ENCODE results near the gene WDR7. TPM values are rescaled to one million over a fixed set of nuclear protein-coding genes. Genes with fewer than 3 reads are reported as not detected.

Gene WDR7
- total and polyA plus RNA-seq, 9 of the 15 experiments (the other 6 are each of a cell fraction or from before 2014, with no cell fraction given), result 1.4 to 9.4 (median 5.3) TPM

GRCh38 chr18:57002627-57003026 lies 351.5 kb downstream of the WDR7 start:
- Histone ChIP-seq H2AFZ (ENCODE audit: low read depth, low read length) (no peak overlapping the region), H3K36me3 (ENCODE audit: control insufficient read depth, insufficient read depth, low read length) (no peaks in the 10 kb centered on the region), H3K9ac (ENCODE audit: insufficient read depth in 1 of 2, low read depth in 2 of 2, low read length in 2 of 2) (no peak overlapping the region), H4K20me1 (replicated peaks; ENCODE audit: control insufficient read depth, insufficient read depth, low read length) (no peaks in the 10 kb centered on the region), H3K4me3 (no peak overlapping the region), H3K9me1 (ENCODE audit: control insufficient read depth, insufficient read depth, low read length) (no peaks in the 10 kb centered on the region), H3K27ac (ENCODE audit: extremely low read depth, low read depth, low read length) (no peak overlapping the region), H3K4me2 (ENCODE audit: insufficient read depth, low read length) (no peak overlapping the region), H3K27me3 (ENCODE audit: control insufficient read depth in 2 of 2, insufficient read depth in 2 of 2, low read length in 2 of 2) (no peaks in the 10 kb centered on the region), H3K4me1 (replicated peaks in 1 of 2; ENCODE audit: control insufficient read depth in 2 of 2, insufficient read depth in 2 of 2, low read length in 2 of 2) (no peaks in the 10 kb centered on the region), H3K79me2 (ENCODE audit: control insufficient read depth, insufficient read depth, low read length) (no peaks in the 10 kb centered on the region), H3K9me3 (replicated peaks; ENCODE audit: control insufficient read depth, insufficient read depth, low read depth, low read length) (no peaks in the 10 kb centered on the region)
- FAIRE-seq, result no peak
- no peak for DNase-seq (ENCODE audit: extremely low read depth in 1 of 4, low spot score in 3 of 4)
- POLR2A ChIA-PET, result no interaction called here
- in situ Hi-C loops (cut with MboI), result no loop called here
- BruUV-seq (replicated peaks), result no TSS peak
- CTCF ChIA-PET (ENCODE audit: low intra/inter-chr PET ratio), result no interaction called here
- no peak for ATAC-seq
- intact Hi-C loops (cut with micrococcal nuclease), result no loop called here
- WGBS (ENCODE audit: insufficient coverage, low coverage, missing lambda C conversion rate), result 0% methylated on average over 2 of the region's 2 CpGs
- TF ChIP-seq MGA (IDR thresholded peaks at IDR 0.05) (no peak), SP2 (IDR thresholded peaks at IDR 0.05; ENCODE audit: extremely low read depth, low read depth, low read length, poor library complexity, severe bottlenecking) (no peak), ZBTB49 (CRISPR knock-in tag; IDR thresholded peaks at IDR 0.05; ENCODE audit: borderline replicate concordance) (no peak), HMGXB4 (CRISPR knock-in tag; IDR thresholded peaks at IDR 0.05) (no peak), POLR3G (IDR thresholded peaks at IDR 0.05; ENCODE audit: extremely low read depth, insufficient read length, insufficient replicate concordance) (no peak), ZNF780A (CRISPR knock-in tag; IDR thresholded peaks at IDR 0.05) (no peak), ZNF830 (CRISPR knock-in tag; IDR thresholded peaks at IDR 0.05) (no peak)

Data from K562 (cell line).